NCI-H526 (cell line): Measurements from ENCODE around the gene SLC4A2.

Experiments used
- DNase-seq, 2 experiments: peaks; one replicate each; lab custom pipeline; 2025; lab: John Stamatoyannopoulos, UW

Gene SLC4A2

DNA sequence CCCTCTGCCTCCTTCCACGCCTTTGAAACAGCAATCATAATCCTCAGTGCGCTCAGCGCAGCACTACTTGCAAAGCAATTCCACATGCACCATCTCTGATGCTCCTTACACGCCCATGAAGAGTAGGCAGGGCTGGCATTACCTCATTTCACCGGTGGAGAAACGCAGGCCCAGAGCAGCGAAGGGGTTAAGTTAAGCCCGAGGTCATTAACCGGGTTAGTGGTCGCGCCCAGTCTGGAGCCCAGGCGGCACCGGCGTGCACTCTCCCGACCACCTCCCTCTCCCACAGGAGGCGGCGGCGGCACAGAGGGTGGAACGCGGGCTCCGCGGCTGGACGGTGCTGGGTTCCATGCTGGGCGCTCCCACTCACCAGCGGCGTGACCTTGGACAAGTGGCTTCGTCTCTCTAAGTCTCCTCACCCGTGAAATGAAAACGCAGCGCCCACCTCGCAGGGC lies 20.7 kb downstream of the SLC4A2 start:
- peak in 1 of 2 experiments; percentile 41 for DNase-seq

DNA sequence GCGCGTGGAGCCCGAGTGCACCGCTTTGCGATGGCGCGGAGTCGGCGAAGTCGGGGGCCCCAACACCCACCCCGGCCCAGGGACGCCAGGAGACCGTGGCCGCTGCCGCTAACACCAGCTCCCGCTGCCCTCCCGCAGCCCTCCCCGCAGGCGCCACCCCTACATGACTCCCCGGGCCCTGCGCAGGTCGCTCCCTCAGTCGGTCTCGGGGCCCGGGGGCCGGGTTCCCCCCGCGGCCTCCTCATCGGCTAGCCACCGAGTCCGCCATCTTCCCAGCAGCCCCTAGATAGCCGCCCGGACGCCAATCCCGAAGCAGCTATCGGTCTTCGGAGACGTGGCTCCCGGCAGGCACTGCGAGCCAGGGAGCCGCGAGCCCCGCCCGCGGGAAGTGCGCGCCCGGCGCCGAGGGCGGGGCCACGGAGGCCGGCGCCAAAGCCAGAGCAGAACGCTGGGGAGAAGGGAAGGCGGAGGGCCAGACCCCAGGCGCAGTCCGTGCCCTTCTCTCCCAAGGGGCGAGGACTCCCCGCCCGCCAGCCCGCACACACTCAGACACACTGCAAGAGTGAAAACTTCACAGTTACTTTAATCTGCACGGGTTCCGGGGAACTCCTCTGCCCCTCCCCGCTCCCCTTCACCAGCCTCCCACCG lies 21.3 kb downstream of the SLC4A2 start, which contains the start of gene FASTK:
Gene FASTK, minus strand, starts transcription at position 288 of the 648 bp plus-strand sequence. Its CDS starts 43 bp downstream, at position 245.
- peak; percentile 79 to 98 for DNase-seq

DNA sequence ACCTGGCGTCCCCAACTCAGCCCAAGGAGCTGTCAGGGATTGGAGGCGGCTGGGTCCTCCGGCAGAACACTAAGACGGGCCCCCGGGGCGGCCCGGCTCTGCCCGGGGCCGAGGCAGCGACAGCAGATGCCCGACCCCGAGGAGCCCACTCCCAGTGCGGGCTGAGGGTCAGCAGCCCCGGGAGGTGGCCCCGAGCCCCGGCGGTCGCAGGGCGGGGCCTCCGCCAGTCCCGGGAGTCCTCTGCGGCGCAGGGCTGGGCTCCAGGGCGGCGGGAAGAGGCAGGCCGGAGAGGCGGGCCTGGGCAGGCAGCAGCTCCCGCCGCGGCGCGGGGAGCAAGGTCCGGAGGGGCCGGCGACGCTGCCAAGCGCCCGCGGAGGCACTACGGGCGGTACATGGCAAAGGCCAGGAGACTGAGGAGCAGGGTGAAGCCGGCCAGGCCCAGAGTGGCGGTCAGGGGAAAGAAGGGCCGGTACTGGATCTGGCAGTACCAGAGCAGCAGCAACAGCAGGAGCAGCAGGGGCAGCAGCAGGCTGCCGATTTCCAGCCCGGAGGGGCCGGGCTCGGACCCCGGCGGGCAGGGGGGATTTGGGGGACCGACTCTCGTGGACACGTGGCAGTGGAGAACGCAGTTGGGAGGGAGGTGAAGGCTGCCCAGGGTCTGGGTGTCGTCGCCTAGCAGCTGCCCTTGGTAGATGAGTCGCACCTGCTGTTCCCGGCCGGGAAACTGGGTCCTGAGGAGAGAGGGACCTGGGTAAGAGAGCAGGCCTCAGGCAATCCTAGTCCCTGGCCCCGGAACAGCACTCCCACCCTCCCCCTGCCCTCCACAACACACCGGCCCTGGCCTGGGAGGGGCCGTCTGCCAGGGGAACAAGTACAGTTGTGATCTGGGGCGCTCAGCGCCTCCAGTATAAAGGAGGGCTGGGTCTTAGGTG lies 22.0 kb downstream of the SLC4A2 start:
- DNase-seq = peak; percentile 48 to 76

DNA sequence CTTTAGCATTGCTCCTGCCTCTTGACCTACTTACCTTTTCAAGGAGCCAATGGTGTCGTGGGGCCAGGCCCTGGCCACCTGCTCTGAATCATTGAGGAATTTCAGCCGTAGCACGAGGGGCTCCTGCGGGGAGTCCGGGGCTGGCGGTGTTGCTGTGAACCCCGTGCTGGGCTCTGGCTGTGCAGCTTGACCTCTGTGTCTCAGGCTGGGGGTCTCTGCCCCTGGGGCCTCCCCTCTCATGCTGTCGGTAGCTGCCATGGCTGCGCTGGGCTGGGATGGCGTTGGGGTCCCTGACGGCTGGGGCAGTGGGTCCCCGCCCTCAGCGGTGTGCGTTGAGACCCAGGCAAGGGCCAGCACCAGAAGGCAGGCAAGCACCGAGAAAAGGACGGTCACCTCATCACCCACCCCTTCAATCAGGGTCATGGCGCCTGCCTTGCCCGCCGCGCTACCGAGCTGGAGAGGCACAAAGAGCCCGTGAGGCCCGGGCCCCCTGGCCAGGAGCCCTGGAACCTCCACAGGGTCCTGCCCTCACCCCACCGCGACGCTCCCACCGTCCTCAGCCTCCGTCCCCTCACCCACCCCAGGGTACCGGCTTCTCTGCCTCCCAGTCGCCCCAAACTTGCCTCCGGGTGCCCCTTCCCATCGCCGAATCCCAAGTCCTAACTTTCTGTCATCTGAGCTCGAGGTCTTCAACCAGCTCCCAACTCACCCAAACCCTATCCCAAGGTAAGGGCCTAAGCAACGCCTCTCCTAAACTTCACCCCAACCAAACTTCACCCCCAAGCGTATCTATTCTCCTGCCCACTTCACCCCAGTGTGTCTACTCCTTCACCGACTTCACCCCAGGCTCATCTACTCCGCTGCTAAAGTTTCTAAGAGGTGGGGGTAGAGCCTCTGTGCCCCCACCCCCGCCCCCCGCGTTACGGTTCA lies 23.0 kb downstream of the SLC4A2 start:
- peak in 1 of 2 experiments; percentile 46 for DNase-seq

DNA sequence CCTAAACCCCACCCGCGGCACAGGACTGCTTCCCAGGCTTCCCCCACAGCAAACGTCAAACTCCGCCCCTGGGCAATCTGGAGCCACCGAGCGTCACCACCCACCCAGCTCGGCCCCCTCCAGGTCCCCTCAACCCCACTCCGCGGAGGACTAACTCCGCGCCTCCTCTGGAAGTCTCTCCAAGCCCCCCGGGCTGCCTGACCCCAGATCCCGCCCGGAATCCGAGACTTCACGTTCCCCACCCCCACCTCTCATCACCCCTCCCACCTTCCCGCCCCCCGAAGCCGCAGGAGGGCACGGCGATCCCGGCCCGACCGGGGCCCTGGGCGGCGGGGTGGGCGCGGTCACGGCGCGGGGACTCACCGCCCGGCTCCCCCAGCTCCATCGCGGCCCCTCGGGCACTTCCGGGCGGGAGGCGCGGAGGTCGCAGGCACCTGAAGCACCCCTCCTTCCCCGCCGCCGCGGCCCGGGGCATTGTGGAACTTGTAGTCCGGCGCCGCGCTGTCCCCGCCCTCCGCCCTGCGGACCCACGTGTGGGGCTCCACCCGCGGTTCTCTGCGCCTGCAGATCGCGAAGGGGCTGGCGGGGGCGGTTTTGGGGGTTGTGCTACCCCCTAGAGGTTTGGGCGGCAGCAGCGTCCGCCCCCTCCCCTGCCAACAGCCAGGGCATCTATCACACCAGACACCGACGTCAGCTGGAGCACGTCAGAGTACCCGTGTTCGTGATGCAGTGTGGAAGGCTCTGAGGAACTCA lies 23.9 kb downstream of the SLC4A2 start, which contains the start of gene TMUB1:
Gene TMUB1, minus strand, starts transcription at position 423 of the 753 bp plus-strand sequence. CDS start 930 bp downstream, outside the sequence.
- peak; percentile 25 to 92 for DNase-seq

DNA sequence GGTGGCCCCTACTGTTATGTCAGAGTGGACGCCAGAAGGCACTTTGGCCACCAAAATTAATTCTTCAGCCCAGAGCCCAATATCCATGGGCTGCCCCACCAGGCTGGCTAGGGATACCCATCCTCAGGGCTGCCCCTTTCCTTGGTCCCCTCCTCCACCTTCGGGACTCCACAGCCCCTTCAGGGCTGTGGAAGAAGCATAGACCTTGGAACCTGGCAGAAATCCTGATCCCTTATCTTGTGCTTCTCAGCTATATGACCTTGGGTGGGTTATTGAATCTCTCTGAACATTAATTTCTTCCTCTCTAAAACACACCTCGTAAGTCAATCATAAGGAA lies 24.4 kb downstream of the SLC4A2 start:
- no peak for DNase-seq

DNA sequence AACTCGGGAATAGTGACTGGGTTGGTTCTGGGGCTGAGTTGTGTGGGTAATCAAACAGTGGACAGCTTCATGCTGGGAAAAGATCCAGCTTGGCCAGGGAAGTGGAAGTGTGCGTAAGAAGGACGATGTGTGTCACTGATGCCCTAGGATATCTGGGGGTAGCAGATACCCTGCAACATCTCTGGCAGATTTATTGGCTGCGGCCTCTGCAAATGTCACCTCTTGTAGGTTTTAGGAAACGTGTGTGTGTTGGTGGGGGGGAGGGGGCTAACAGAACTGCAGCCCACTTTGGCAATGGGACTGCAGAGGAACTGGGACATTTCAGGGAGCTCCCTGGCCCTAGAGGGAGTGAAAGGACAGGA lies 25.9 kb downstream of the SLC4A2 start:
- no peak for DNase-seq

DNA sequence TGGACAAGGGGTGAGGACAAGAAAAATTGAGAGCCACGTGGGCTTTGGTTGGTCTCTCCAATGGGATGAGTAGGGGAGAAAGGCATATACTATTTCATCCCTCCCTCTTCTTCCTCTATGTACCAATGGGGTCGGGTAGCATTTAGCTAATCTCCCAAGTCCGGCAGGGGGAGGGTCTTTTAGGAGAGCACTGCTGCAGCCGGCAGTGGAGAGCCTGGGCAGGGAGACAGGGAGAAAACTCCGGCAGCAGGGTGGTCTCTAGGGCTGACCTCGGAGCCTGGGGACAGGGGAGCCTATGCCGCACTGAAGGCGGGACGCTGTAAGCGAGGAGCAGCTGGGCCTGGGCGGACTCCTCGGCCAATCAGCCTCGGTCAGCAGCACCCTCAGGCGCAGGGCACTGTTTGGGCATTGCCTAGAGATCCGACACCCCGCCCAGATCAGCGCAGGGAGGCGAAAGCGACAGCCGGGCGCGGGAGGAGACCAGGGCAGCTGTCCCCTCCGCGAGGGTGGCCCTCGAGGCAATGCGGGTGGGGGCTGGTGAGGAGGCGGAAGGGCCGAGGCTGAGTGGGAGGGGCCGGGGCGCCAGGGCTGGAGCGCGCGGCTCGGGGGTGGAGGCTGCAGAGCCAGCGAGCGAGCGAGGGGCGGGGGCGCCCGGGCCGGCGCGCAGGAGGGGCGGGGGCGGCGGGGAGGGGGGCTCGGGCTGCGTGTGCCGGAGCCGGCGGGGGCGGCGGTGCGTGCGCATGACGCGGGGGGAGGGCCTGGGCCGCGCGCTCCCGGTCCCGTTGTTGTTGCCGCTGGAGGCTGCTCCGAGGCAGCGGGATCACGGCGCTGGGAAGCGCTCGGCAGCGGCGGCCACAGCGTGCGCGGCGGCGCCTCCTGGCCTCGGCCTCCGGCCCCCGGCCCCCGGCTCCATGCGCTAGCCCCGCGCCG lies 26.6 kb downstream of the SLC4A2 start, which contains the start of gene AGAP3:
Gene AGAP3, plus strand, starts transcription at position 785 of the 930 bp plus-strand sequence. CDS start 267 bp downstream, outside the sequence.
- peak; percentile 68 to 93 for DNase-seq

DNA sequence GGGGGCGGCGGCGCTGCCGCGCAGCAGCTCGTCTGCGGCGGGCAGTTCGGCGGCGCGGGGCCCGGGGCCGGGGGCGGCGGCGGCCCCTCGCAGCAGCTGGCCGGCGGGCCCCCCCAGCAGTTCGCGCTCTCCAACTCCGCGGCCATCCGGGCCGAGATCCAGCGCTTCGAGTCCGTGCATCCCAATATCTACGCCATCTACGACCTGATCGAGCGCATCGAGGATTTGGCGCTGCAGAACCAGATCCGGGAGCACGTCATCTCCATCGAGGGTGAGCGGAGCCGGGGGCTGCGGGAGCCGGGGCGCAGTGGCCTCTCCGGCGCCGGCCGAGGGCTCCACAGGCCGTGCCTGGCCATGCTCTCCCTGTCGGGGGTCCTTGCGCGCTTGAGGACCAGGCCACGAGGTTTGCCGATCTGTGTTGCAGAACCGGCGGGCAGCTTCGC lies 27.4 kb downstream of the SLC4A2 start:
- peak in 1 of 2 experiments; percentile 69 for DNase-seq

DNA sequence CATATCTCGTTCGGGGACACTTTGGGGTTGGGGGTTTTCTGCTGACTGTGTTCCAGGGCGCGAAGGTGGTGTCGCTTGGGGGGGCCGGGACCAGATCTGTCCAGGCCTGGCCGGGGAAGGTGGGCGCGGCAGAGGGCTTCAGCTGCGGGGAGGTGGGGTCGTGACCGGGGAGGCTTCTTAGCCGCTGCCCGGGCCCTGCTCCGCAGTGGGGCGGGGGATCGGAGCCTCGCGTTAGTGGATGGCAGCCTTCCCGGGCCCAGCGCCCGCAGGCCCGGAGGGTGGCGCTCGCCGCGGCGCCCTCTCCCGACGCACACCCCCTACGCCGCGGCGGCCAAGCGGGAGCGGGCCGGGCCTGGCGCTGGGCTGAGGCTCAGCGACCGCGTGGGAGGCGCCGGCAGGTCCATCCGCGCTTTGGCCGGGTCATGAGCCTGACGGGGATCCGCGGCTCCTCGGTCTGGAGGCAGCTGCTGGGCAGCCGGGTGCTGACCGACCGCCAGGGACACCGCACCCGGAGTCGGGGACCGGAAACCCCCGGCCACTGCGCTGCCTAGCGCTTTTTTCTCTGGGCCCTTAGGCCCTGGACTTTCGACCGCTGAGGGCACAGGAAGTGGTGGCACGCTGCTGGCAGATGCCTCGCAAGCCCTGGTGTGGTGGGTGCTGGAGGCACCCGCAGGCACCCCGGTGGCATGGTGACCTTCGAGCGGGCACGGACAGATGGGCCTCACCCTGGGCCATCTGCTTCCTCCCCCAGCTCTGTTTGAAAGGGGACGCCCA lies 28.0 kb downstream of the SLC4A2 start:
- peak in 1 of 2 experiments; percentile 82 for DNase-seq

DNA sequence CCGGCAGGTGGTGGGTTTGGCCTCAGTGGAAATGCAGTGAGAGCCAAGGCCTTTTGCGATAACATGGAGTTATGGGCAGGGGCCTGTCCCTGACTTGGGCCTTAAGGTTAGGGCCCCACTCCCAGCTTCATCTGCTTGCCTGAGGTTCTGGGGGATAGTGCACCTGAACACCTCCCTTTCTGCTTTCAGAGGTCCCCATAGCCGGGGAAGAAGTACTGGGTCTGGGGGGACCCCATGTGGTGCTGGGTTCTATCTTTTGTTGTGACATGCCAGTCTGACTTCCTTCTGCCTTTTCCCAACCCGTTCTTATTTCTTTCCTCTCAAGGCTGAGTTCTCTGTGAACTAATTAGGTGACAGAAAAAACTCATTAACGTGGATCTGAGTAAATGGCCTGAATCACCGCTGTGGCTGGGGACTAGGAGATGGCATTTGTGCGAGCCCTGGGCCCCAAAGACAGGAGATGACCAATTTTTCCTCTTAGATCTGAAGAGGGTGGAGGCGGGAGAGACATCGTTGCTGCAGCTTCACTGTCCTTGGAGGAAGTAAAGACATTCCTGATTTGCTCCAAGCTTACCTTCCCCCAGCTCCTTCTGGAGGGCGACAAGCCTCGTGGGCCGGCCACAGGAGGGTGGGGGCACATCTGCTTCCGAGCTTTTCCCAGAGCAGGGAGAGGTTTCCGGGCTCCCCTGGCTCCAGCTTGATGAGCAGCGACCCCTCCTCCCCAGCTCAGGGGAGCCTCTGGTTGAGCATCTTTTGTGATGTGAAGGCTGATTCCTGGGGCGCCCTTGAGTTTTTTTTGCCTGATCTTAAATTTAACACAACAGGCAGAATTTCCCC lies 28.8 kb downstream of the SLC4A2 start:
- peak in 1 of 2 experiments; percentile 53 for DNase-seq

DNA sequence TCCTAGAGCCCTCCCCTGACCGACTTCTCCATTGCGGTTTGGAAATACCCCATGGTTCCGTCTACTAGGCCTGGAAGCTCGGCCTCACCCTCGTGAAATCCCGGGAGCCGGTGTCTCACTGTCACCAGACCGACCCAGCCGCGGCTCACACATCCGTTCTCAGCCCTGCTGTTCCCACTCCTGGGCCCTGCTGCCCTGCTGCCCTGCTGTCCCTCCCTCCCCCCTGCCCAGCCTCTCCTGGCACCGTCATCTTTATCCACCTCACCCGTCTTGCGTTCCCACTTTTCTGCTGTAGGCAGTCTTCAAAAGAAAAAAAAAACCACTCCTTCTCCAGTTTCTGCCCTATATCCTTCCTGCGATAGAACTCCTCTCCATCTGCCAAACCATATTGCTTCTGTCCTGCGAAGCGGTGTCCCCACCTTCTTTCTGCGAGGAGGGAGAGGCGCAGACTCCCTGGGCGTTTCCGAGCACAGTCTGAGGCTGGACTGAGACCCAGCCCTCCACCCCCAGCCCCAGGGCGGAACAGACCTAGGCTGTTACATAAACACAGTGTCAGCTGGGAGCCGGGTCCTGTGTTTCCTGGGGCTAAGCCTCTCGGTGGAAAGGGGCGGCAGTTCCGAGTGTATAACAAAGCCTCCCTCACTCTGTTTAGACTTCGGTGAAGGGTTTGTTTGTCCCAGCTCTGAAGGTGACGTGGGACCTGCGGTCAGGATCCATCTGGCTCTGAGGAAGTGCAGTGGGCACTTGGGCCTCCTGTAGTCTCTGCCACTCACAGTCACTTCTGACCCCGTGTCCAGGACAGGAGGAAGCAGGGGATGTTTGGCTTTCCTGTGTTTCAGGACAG lies 29.7 kb downstream of the SLC4A2 start:
- DNase-seq = peak in 1 of 2 experiments; percentile 63

DNA sequence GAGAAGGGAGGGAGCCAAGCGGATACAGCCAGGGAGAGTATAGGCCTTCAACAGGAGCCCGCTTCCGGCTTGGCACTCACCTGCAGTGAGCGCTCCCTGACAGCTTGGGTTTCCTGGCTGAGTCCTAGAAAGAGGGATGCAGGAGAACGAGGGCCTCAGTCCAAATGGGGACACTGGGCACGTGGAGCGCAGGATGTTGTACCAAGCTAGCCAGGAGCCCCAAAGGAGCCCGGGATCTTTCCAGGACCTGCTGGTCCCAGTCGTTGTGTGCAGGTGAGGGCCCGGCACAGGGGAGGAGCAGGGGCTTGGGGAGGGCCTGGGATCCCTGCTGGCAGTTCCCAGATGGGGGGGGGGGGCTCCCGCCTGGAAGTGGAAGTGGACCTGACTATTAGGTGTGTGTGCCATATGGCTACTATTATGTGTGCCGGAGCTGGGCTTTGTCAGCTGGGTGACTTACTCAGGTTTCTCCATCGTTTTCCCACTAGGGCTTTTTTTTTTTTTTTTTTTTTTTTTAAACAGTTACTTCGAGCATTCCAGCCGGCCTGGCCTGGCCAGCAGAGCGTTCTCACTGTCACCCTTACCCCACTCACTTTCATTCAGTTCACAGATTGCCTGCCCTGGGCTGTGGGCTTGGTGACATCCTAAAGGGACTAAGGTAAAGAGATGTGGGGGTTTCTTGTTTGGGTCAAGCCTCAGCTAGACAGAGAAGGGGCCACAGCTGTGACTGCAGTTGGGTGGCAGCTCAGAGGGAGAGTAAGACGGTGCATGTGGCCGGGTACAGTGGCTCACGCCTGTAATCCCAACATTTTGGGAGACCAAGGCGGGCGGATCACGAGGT lies 30.7 kb downstream of the SLC4A2 start:
- no peak for DNase-seq

DNA sequence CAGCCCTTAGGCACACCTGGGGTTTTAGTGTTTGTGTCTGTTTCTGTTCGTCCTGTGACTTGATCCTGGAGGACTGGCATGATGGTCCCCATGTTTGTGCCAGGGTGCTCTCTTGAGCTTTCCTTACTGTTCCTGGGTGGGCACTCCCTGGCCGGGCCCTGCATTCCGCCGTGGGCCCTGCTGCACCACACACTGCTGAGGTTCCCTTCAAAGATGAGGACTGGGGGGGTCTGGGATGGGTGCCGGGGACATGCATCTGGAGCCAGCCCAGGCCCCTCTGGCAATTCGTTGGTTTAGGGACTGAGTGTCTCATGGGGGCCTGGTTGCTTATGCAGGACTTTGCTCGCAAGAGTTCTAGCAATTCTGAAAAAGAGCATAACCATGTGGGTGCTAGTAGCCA lies 31.6 kb downstream of the SLC4A2 start:
- no peak for DNase-seq

DNA sequence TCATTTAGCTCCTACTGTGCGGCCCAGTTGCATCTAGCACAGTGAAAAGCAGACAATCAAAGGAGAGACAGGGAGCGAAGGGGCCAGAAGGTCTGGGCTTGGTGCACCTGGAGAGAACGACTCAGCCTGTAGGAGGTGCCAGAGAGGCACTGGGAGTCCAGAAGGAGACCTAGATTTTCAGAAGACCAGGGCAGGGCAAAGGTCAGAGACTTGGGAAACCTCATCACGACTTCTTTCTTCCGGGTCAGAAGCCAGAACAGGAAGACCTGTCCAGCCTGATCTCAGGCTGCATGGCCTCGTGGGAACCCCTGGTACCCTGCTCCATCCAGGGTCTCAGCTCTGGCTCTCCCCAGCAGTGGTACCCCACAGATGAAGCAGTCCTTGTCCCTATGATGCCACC lies 32.0 kb downstream of the SLC4A2 start:
- DNase-seq = peak in 1 of 2 experiments; percentile 31

DNA sequence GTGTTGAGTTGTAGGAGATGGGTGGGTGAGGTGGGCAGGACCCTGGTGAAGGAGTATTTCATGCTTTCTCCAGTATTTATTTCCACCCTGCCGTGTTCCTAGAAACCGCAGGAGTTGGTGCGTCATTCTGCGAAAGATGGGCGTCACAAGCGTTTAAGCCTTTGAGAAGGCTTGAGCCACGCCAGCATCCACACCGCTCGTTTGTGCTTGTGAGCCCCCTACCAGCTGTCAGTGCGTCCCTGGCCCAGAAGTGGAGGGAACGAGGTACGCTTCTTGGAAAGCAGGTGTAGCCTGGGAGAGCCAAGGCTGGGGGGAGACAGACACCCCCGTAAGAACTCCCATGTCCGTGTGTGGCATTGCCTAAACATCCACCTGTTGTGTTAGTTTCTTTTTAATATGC lies 32.6 kb downstream of the SLC4A2 start:
- no peak for DNase-seq
